Pancreas (tissue), 10 donors: Measurements from ENCODE around the gene C16orf54. TPM values are rescaled to one million over a fixed set of nuclear protein-coding genes. Genes with fewer than 3 reads are reported as not detected.
"Not testable (repeated sequence)": the region's sequence is repeated elsewhere in the genome, so short reads cannot be mapped to it uniquely, and the experiment has no call there.

Source experiments
- ATAC-seq, 4 donors: fragments of 200-7000 bp; cut with Tn5 transposase; one replicate each; pipeline versions ENCODE4 v1.8.0 to v1.9.1; 2020; ENCODE audit warnings: mild to moderate bottlenecking in 4 of 4, moderate library complexity in 4 of 4
- DNase-seq, 6 donors: peaks; one replicate each; pipeline ENCODE4 v3.0.0-alpha.2; 2020
- FAIRE-seq: peaks from 2 replicates; lab custom pipeline; 2012; peaks lifted over from hg19 to GRCh38; lab: Jason Lieb, UNC
- H3K27ac ChIP-seq, 4 donors: fragments of 200-600 bp; sonication (generic); 1 replicate in 3 of 4; 2 replicates in 1 of 4; pipeline versions ENCODE4 v1.5.0 to v1.8.0; 2020
- H3K27me3 ChIP-seq, 4 donors: fragments of 200-600 bp; one replicate each; pipeline ENCODE4 v1.8.0; 2021
- H3K36me3 ChIP-seq, 3 donors: fragments of 200-600 bp; sonication (generic) in 1 of 3; one replicate each; pipeline versions ENCODE4 v1.5.0 to v1.8.0; 2020 to 2021
- H3K4me1 ChIP-seq, 3 donors: fragments of 200-600 bp; one replicate each; pipeline ENCODE4 v1.8.0; 2021
- H3K4me3 ChIP-seq, 4 donors: fragments of 200-600 bp; sonication (generic) in 2 of 4; one replicate each; pipeline versions ENCODE4 v1.5.0 to v1.8.0; 2020 to 2021
- H3K9me3 ChIP-seq, 4 donors: fragments of 200-600 bp; one replicate each; pipeline ENCODE4 v1.8.0; 2021
- WGBS, 2 donors: extraction: QIAGEN DNeasy Blood & Tissue Kit; methylation state at CpG; one replicate each; pipeline ENCODE4 v1.1.7; 2013; 5-methylcytosine and 5-hydroxymethylcytosine counted together
- intact Hi-C, 3 donors: fragments of 100-400 bp; cut with DNase I; formaldehyde crosslinking; loops; one replicate each; pipeline versions ENCODE4 v1.11.1 to v1.14.2; 2022
- polyA plus RNA-seq, 2 donors: library from polyadenylated mRNA; stranded (reverse); fragments of 200-250 nt; gene quantifications; one replicate each; pipeline ENCODE4 v1.2.3, GENCODE V29; 2013
- total RNA-seq, 6 donors: library from RNA; stranded (reverse); fragmentation: NEBNext Ultra II Directional in 4 of 6; extraction: Animal tissue kit (Norgen Biotek cat#: 25700) in 4 of 6; gene quantifications; one replicate each; pipeline versions ENCODE4 v1.2.1 to v1.2.4, GENCODE V29; 2021 to 2023
- TF ChIP-seq, protein P1 (sequence below), 4 donors: fragments of 200-600 bp; sonication (generic) in 3 of 4; IDR thresholded peaks; one replicate each; pipeline versions ENCODE4 v1.5.0 to v1.8.0; 2021; ENCODE audit warnings: antibody characterized with exemption in 4 of 4
- donor health status: healthy with polysubstance abuse.
- donor health status: DM: no; HTN: no; CAD: no; lungs with moderate emphysema.
- donor health status: DM: no; HTN: no; CAD: no.
- donor health status: control.
- donor health status: control.
- donor health status: Bipolar disorder and iron deficiency.
- donor health status: DM: yes; HTN: yes; CAD: no.
- donor health status: DM: no; HTN: no; CAD: no.
- donor health status: DM: no; HTN: no; CAD: no.
- donor health status: DM: yes; HTN: yes; CAD: no.

Gene C16orf54
- total and polyA plus RNA-seq, 8 donors, result 0.23 to 1.5 (median 0.26) TPM; not detected in 1

DNA sequence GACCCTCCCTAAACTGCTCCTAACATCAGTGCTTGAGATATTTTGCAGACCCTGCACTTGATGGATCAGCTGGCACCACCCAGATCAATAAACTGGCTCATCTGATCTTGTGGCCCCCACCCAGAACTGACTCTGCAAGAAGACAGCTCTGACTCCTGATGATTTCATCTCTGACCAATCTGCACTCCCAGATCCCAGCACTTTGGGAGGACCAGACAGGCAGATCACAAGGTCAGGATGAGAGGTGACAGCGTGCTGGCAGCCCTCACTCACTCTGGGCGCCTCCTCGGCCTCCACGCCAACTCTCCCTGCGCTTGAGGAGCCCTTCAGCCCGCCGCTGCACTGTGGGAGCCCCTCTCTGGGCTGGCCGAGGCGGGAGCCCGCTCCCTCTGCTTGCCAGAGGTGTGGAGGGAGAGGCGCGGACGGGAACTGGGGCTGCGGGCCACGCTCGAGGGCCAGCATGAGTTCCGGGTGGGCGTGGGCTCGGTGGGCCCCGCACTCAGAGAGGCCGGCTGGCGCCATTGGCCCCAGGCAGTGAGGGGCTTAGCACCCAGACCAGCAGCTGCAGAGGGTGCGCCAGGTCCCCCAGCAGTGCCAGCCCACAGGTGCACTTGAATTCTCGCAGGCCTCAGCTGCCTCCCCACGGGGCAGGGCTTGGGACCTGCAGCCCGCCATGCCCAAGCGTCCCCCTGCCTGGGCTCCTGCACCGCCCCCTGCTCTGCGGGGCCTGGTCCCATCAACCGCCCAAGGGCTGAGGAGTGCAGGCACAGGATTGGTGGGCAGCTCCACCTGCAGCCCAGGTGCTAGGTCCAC is 2.4 kb upstream of the C16orf54 start:
- TF ChIP-seq, protein P1, sequence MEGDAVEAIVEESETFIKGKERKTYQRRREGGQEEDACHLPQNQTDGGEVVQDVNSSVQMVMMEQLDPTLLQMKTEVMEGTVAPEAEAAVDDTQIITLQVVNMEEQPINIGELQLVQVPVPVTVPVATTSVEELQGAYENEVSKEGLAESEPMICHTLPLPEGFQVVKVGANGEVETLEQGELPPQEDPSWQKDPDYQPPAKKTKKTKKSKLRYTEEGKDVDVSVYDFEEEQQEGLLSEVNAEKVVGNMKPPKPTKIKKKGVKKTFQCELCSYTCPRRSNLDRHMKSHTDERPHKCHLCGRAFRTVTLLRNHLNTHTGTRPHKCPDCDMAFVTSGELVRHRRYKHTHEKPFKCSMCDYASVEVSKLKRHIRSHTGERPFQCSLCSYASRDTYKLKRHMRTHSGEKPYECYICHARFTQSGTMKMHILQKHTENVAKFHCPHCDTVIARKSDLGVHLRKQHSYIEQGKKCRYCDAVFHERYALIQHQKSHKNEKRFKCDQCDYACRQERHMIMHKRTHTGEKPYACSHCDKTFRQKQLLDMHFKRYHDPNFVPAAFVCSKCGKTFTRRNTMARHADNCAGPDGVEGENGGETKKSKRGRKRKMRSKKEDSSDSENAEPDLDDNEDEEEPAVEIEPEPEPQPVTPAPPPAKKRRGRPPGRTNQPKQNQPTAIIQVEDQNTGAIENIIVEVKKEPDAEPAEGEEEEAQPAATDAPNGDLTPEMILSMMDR (IDR thresholded peaks at IDR 0.05), result no peak
- DNase-seq (no peak), FAIRE-seq (no peak), ATAC-seq (no peak)
- intact Hi-C loops, result no loop called here
- no peaks in the 10 kb centered on the region for H3K36me3 ChIP-seq
- H3K27me3 ChIP-seq, result no peaks in the 10 kb centered on the region
- no peaks in the 10 kb centered on the region for H3K4me1 ChIP-seq
- no peaks in the 10 kb centered on the region for H3K9me3 ChIP-seq
- 96 to 97% methylated on average over 27 to 30 of the region's 30 CpGs for WGBS, 2 donors
- H3K27ac ChIP-seq, result no peak overlapping the region
- no peak overlapping the region for H3K4me3 ChIP-seq

DNA sequence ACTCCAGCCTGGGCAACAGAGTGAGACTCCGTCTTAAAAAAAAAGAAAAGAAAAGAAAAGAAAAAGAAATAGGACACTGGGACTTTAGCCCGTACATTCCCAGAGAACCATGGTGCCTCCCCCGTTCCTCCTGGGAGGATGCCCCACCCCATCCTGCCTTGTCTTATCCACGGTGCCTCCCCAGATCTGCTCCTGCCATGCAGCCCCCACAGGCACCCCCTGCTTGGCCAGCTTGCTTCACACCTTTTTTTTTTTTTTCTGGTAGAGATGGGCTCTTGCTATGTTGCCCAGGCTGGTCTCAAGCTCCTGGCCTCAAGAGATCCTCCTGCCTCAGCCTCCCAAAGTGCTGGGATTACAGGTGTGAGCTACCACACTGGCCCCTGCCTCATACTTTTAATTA is 728 bp upstream of the C16orf54 start:
- H3K9me3 ChIP-seq, H3K27ac ChIP-seq, H3K27me3 ChIP-seq, ATAC-seq, DNase-seq, intact Hi-C loops, H3K4me1 ChIP-seq, H3K36me3 ChIP-seq, H3K4me3 ChIP-seq, FAIRE-seq: not testable (repeated sequence)
- 75 to 80% methylated on average over 4 of the region's 4 CpGs for WGBS, 2 donors

DNA sequence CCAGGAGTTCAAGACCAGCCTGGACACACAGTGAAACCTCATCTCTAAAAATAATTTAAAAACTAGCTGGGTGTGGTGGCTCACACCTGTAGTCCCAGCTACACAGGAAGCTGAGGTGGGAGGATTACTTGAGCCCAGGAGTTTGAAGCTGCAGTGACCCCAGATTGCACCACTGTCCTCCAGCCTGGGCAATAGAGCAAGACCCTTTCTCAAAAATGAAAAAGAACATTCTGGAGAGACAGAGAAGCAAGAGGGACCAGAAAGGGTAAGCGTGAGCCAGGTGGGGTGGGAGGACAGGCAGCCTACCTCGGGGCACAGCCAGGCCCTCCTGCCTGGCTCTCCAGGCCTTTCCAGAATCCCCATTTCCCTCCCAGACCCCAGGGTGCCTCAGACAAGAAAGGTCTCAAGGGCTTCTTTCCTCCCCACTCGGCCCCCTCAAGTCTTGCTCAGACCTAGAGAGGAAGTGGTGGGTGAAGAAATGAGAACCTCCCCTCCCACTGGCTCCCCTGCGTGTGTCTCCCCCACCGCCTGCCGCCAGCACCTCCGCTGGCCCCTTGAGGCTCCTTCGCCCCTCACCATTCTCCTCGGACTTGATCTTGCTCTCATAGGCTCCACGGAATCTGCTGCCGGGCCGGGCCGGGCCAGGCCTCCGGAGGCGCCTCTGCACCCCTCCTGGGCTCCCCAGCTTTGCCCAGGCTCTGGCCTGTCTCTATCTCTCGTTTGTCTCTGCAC is 503 bp downstream of the C16orf54 start:
- TF ChIP-seq, protein P1 (IDR thresholded peaks at IDR 0.05), result no peak
- WGBS, 2 donors, result 82% methylated on average over 16 of the region's 16 CpGs
- ATAC-seq, result peak in 3 of 4 donors; percentile 12 to 54 (median 43)
- Histone ChIP-seq H3K27me3 (no peaks in the 10 kb centered on the region), H3K36me3 (no peaks in the 10 kb centered on the region), H3K27ac (no peak overlapping the region), H3K9me3 (no peaks in the 10 kb centered on the region), H3K4me1 (no peaks in the 10 kb centered on the region), H3K4me3 (peak overlapping the region in 1 of 4 donors; percentile 30)
- intact Hi-C loops, result no loop called here
- no peak for DNase-seq
- FAIRE-seq, result no peak

DNA sequence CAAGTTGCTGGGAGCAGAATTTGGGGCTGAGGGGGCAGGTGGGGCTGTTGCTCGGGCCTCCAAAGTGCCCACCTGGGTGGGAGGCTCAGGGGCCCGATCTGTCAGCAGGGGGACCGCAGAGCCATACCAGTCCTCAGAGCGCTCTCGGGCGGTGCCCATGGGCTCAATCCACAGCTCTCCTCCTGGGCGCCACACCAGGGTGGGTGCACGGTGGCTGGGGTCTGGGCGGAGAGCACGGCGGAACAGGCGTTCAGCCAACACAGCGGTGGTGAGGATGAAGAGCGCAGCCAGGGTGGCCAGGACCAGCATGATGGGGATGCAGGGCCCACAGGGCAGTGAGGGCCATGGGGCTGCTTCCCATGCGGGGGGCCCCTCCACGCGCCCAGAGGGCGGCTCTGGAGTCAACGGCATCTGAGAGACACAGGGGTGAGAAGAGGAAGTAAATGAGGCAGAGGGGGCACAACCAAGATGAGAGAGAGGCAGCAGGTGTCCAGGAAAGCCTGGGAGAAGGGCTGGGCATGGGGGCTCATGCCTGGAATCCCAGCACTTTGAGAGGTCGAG is 1.2 kb downstream of the C16orf54 start:
- TF ChIP-seq, protein P1 (IDR thresholded peaks at IDR 0.05), result no peak
- no peak overlapping the region for H3K27ac ChIP-seq
- no peaks in the 10 kb centered on the region for H3K4me1 ChIP-seq
- intact Hi-C loops, result no loop called here
- no peaks in the 10 kb centered on the region for H3K36me3 ChIP-seq
- no peak for FAIRE-seq
- WGBS, 2 donors, result 86 to 92% methylated on average over 20 of the region's 20 CpGs
- ATAC-seq, result no peak
- peak overlapping the region in 1 of 4 donors; percentile 30 for H3K4me3 ChIP-seq
- H3K27me3 ChIP-seq, result no peaks in the 10 kb centered on the region
- H3K9me3 ChIP-seq, result no peaks in the 10 kb centered on the region
- DNase-seq, result peak in 1 of 6 donors; percentile 66

DNA sequence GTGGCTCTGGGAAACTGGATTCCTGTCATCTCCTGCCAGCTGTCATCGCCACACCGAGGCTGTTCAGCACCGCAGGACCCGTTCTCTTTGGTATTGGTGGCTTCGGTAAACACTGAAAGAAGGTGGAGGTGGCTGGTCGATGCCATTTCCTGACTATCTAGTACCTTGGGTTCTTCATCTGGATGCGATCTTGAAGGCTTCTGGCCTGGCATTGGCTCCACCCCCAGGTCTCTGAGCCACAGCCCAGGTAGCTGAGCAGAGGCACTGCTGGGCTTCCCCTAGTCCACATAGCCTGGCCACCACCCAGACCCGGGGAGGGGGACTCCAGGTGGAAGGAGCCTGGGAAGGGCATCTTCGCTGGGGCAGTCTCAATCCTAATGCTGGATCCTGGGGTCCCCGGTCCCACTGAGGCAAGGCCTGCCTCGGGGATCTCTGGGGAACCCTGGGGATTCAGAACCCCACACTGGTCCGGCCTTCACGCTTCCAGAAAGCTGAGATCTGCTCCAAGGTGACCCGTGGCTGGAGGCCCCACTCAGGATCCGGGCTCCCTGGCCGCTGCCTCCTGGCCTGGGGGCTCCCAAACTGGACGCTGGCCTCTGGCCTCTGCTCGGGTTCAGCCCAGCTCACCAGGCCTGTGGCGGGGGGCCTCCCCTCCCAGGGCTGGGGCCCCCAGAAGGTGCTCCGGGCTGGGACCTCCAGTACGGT is 1.8 kb downstream of the C16orf54 start:
- H3K27me3 ChIP-seq, result no peaks in the 10 kb centered on the region
- no peaks in the 10 kb centered on the region for H3K4me1 ChIP-seq
- H3K27ac ChIP-seq, result no peak overlapping the region
- no peaks in the 10 kb centered on the region for H3K9me3 ChIP-seq
- H3K4me3 ChIP-seq, result peak overlapping the region in 1 of 4 donors; percentile 30
- FAIRE-seq (no peak), ATAC-seq (no peak), DNase-seq (no peak)
- TF ChIP-seq, protein P1 (IDR thresholded peaks at IDR 0.05), result no peak
- intact Hi-C loops, result no loop called here
- 81 to 93% methylated on average over 21 of the region's 21 CpGs for whole genome bisulfite sequencing, 2 donors
- H3K36me3 ChIP-seq, result no peaks in the 10 kb centered on the region
